Measurements from ENCODE around the gene MYEOV.

MYEOV gene

DNA sequence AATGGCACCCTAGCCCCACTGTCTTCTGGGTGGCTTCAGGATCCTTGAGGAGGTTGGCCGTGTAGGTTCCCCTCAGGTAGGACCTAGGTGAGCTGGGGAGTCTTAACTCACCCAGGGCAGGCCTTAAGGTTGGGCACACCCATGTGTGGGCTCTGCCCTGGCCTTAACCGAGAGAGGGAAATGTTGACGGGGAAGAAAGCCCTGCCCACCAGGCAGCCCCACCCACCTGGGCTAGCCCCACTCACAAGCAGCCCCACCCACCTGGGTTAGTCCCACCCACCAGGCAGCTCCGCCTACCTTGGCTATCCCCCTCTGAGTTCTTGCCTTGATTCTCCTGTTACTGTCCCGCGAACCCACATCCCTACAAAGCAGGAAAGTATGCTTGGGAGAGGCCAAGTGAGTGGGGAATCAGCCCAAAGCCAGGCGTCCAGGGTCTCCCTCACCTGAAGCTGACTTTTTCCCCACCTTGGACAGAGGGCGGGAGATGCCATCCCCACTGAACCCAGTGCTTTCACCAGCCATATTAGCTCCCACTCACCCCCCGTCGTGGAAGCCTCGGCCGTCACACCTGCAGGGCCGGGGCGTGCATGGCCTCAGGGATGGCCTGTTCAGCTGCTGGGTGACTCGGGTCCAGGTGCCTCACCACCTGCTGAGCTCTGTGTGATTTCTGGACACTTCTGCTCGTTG is at the start of gene MYEOV:
TSS of gene MYEOV (plus strand) at position 337 of the 687 bp plus-strand sequence. CDS start 1,200 bp downstream, outside the sequence.
- peak; percentile 87 for DNase-seq (ENCODE audit: low spot score)
- ChIA-PET POLR2A (ENCODE audit: low non-redundant PET) (interaction anchor here (1.4 kb wide), 1 partner anchor 345 kb away, joined by 4 read pairs; no protein-coding TSS in a partner anchor), CTCF (interaction anchor here (0.6 kb wide), 2 partner anchors 454 to 617 kb away, joined by 3 to 4 read pairs; no protein-coding TSS in a partner anchor)
- TF ChIP-seq, protein P1, sequence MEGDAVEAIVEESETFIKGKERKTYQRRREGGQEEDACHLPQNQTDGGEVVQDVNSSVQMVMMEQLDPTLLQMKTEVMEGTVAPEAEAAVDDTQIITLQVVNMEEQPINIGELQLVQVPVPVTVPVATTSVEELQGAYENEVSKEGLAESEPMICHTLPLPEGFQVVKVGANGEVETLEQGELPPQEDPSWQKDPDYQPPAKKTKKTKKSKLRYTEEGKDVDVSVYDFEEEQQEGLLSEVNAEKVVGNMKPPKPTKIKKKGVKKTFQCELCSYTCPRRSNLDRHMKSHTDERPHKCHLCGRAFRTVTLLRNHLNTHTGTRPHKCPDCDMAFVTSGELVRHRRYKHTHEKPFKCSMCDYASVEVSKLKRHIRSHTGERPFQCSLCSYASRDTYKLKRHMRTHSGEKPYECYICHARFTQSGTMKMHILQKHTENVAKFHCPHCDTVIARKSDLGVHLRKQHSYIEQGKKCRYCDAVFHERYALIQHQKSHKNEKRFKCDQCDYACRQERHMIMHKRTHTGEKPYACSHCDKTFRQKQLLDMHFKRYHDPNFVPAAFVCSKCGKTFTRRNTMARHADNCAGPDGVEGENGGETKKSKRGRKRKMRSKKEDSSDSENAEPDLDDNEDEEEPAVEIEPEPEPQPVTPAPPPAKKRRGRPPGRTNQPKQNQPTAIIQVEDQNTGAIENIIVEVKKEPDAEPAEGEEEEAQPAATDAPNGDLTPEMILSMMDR (conservative IDR thresholded peaks at IDR 0.05; ENCODE audit: low read depth): no peak
- peak within 1 kb of the TSS; percentile 38 for H3K27ac ChIP-seq

- DNase-seq (ENCODE audit: low spot score): no peak
- H3K27ac ChIP-seq: no peak overlapping the region
- ChIA-PET POLR2A (ENCODE audit: low non-redundant PET) (no interaction called here), CTCF (no interaction called here)
- TF ChIP-seq, protein P1 (conservative IDR thresholded peaks at IDR 0.05; ENCODE audit: low read depth): no peak
Measured at GRCh38 chr11:69244266-69244665, 49.7 kb upstream of the MYEOV start.

DNA sequence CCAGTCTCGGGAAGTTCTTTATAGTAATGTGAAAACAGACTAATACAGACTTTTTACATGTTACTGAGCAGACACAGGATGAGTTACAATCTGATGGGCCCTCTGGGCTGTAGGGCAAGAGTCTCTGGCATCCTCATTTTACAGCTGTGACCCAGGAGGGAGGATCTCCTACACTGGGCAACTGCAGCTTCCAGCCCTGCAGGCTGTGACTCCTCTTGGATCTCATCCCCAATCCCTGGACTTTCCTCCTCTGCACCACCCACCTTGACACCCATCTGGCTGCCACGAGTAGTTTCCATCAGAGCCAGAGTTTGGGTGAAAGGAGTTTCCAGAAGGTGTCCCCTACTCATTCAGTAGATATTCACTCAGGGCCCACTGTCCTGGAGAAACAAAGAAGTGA is 48.9 kb upstream of the MYEOV start:
- TF ChIP-seq, protein P1 (conservative IDR thresholded peaks at IDR 0.05; ENCODE audit: low read depth): no peak
- DNase-seq (ENCODE audit: low spot score): no peak
- no peak overlapping the region for H3K27ac ChIP-seq
- CTCF ChIA-PET: no interaction called here
- POLR2A ChIA-PET (ENCODE audit: low non-redundant PET): no interaction called here

DNA sequence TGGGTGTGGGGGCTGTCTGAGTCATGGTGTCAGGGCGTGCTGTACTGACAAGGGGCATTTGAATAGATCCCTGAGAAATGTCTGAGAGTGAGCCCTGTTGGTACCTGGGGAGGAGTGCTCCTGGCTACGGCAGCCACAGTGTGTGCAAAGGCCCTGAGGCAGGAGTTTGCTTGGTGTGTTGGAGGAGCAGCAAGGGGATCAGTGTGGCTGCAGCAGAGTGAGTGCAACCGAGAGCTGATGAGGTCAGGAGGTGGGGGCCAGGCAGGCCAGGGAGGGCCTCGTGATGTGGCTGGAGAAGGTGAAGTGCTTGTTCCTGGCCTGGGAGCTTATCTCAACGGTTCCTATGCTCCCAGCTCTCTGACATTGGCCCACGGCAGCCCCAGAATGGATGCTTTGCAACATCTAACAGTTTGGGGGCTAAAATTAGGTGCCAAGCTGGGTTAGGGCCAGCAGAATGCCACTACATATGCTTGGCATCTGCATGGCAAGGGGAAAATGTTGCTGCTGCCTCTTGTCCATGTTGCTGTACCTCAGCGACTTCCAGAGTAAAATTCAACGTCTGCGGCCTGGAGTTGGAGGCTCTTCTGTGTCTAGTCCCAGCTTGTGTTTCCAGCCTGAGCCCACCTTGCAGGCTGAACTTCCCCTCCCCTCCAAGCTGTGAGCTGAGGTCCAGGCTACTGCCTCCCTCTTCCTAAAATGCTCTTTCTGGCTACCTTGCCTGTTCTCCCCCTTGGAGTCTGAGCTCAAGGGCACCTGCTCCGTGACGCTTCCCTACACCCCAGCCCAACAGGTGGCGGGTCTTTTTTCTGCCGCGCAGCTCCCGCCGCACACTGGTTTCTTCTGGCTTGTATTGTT is 48.2 kb upstream of the MYEOV start:
- CTCF ChIA-PET: interaction anchor here (0.6 kb wide), 1 partner anchor 64 kb away, joined by 3 read pairs; no protein-coding TSS in a partner anchor
- DNase-seq (ENCODE audit: low spot score): no peak
- TF ChIP-seq, protein P1 (conservative IDR thresholded peaks at IDR 0.05; ENCODE audit: low read depth): no peak
- POLR2A ChIA-PET (ENCODE audit: low non-redundant PET): no interaction called here
- H3K27ac ChIP-seq: no peak overlapping the region

DNA sequence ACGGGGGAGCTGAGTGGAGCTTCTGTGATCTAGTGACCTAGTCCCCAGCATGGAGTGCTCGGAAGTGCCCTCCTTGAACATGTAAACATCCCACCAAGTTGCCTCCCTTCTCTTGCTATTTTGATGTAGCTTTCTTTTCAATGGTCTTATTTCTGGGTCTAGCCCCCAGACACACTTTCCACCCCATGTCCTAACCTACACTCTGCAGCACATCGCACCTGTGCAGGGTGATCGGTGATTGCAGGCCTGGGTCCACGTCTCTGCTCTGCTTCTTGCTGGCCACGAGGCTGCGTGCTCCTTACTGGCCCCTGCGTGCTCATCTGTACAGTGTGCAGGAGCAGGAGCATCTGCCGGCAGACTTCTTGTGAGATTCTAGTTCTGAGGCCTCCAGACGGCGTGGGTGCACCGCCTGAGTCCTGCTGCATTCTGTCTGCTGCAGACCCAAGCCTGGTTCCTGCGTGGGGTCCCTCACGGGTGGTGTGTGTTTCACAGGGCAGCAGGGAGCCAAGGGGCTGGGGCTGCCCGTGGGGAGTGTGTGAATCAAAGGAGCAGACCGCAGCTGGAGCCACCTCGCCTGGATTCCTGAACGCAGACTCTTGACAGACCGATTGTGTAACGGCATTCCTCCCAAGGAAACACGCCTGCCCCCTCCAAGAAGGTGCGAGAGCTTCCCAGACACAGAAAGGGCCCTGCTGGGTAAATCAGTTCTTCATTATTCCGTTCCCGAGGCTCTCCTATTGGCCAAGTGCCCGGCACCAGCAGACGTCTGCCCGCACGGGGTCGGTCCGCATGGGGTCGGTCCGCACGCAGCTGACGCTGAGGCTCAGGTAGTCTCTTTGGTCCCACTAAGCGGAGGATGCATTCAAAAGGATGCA is 44.4 kb upstream of the MYEOV start:
- TF ChIP-seq, protein P1 (conservative IDR thresholded peaks at IDR 0.05; ENCODE audit: low read depth): no peak
- ChIA-PET POLR2A (ENCODE audit: low non-redundant PET) (no interaction called here), CTCF (no interaction called here)
- DNase-seq (ENCODE audit: low spot score): no peak
- H3K27ac ChIP-seq: no peak overlapping the region

Data from RWPE1 (cell line).